Epithelial cell of prostate (primary cell): ENCODE results near the gene VPS37D.
A peak's percentile ranks its signal among the peaks of the same experiment; 100 is the strongest.
"Not testable (repeated sequence)": the region's sequence is repeated elsewhere in the genome, so short reads cannot be mapped to it uniquely, and the experiment has no call there.

Experiments
- DNase-seq: peaks from one replicate; pipeline ENCODE4 v3.0.0-alpha.2; 2011; ENCODE audit warnings: low read depth, low spot score
- H3K27ac ChIP-seq: fragments of 450-650 bp; 2 replicates; pipeline ENCODE4 v1.5.1; 2017; ENCODE audit warnings: mild to moderate bottlenecking

The VPS37D gene

GRCh38 chr7:73703757-73704639 lies 36.4 kb downstream of the VPS37D start:
- DNase-seq = no peak

GRCh38 chr7:73704640-73705550 lies 37.3 kb downstream of the VPS37D start:
- no peak for DNase-seq
- H3K27ac ChIP-seq = peak overlapping the region; percentile 57

More at GRCh38 chr7:73703757-73704639, 36.4 kb downstream of the VPS37D start:
- H3K27ac ChIP-seq = peak overlapping the region; percentile 57

GRCh38 chr7:73705551-73705920 lies 37.9 kb downstream of the VPS37D start:
- H3K27ac ChIP-seq = peak overlapping the region; percentile 57
- no peak for DNase-seq

- no peak for DNase-seq
- H3K27ac ChIP-seq = peak overlapping the region; percentile 57
Observed at GRCh38 chr7:73706126-73707044, 38.8 kb downstream of the VPS37D start.

GRCh38 chr7:73707045-73707631 lies 39.5 kb downstream of the VPS37D start:
- DNase-seq = no peak
- H3K27ac ChIP-seq = peak overlapping the region; percentile 57

- no peak for DNase-seq
- no peak overlapping the region for H3K27ac ChIP-seq
Observed at GRCh38 chr7:73708961-73709549, 41.4 kb downstream of the VPS37D start.

GRCh38 chr7:73712773-73713172 lies 45.1 kb downstream of the VPS37D start:
- no peak overlapping the region for H3K27ac ChIP-seq

GRCh38 chr7:73713319-73713718 lies 45.7 kb downstream of the VPS37D start:
- H3K27ac ChIP-seq, DNase-seq: not testable (repeated sequence)

More at GRCh38 chr7:73712773-73713172, 45.1 kb downstream of the VPS37D start:
- no peak for DNase-seq

GRCh38 chr7:73715648-73716317 lies 48.2 kb downstream of the VPS37D start:
- peak overlapping the region; percentile 91 for H3K27ac ChIP-seq
- peak; percentile 90 for DNase-seq

GRCh38 chr7:73716318-73716890 lies 48.8 kb downstream of the VPS37D start:
- H3K27ac ChIP-seq = peak overlapping the region; percentile 91
- no peak for DNase-seq

- H3K27ac ChIP-seq = peak overlapping the region; percentile 91
- no peak for DNase-seq
Observed at GRCh38 chr7:73717025-73717807, 49.6 kb downstream of the VPS37D start.

GRCh38 chr7:73717991-73718405 lies 50.4 kb downstream of the VPS37D start:
- H3K27ac ChIP-seq = peak overlapping the region; percentile 91
- DNase-seq = no peak

GRCh38 chr7:73718438-73718881 lies 50.8 kb downstream of the VPS37D start:
- DNase-seq = no peak
- H3K27ac ChIP-seq = peak overlapping the region; percentile 91

- DNase-seq = no peak
- peak within 1 kb of the TSS; percentile 91 for H3K27ac ChIP-seq
Observed at GRCh38 chr7:73718905-73719805, 51.5 kb downstream of the VPS37D start, which contains the start of gene STX1A. TSS of gene STX1A (minus strand) at chr7:73719669. CDS start at chr7:73719631, 38 bp downstream.

GRCh38 chr7:73719806-73720169 lies 52.2 kb downstream of the VPS37D start:
- H3K27ac ChIP-seq = no peak overlapping the region
- DNase-seq = no peak

- DNase-seq, H3K27ac ChIP-seq: not testable (repeated sequence)
Observed at GRCh38 chr7:73720443-73720842, 52.8 kb downstream of the VPS37D start.
